ENCODE results near the gene TOP3B. TPM values are rescaled to one million over a fixed set of nuclear protein-coding genes. Genes with fewer than 3 reads are reported as not detected.

TOP3B gene
- total and polyA plus RNA-seq, 9 of the 15 experiments (the other 6 are each of a cell fraction or from before 2014, with no cell fraction given) = 3.0 to 188 (median 112) TPM

DNA sequence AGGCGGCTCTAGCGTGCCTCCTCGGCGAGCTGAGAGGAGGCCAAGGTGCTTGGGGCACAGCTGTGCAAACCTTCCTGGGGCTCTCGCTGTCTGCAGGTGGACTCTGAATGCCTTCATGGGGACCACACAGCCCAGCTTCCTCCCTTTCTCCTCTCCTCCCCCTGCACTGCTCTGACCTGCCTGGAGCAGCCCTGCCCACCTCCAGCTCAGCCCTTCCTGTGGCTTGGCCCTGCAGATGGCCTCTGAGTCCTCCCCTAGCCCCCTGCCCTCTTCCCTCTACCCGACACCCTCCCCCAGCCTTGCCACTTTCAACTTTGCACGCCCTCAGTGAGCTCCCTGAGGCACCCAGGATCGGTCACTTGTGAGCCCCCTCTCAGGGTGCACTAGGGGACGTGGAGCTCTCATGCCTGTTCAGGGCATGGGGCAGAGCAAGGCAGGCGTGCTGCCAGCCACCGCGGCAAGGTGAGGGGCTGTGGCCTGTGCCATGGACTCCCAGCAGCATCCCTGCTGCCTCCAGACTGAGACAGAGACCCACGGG lies 61.3 kb downstream of the TOP3B start (continued):
- TF ChIP-seq, protein P1, sequence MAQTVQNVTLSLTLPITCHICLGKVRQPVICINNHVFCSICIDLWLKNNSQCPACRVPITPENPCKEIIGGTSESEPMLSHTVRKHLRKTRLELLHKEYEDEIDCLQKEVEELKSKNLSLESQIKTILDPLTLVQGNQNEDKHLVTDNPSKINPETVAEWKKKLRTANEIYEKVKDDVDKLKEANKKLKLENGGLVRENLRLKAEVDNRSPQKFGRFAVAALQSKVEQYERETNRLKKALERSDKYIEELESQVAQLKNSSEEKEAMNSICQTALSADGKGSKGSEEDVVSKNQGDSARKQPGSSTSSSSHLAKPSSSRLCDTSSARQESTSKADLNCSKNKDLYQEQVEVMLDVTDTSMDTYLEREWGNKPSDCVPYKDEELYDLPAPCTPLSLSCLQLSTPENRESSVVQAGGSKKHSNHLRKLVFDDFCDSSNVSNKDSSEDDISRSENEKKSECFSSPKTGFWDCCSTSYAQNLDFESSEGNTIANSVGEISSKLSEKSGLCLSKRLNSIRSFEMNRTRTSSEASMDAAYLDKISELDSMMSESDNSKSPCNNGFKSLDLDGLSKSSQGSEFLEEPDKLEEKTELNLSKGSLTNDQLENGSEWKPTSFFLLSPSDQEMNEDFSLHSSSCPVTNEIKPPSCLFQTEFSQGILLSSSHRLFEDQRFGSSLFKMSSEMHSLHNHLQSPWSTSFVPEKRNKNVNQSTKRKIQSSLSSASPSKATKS (CRISPR knock-in tag; IDR thresholded peaks at IDR 0.05) = no peak
- TF ChIP-seq KDM5B (IDR thresholded peaks at IDR 0.05; ENCODE audit: insufficient replicate concordance, low read depth, low read length) (no peak), HMGN3 (IDR thresholded peaks at IDR 0.05; ENCODE audit: borderline replicate concordance, extremely low read depth, insufficient read length, low read depth, low read length) (peak; percentile 21), SRSF9 (IDR thresholded peaks at IDR 0.05; ENCODE audit: borderline replicate concordance, low read depth, low read length) (no peak), KLF1 (tag; IDR thresholded peaks at IDR 0.05) (no peak), POLR2A (conservative IDR thresholded peaks at IDR 0.05) (peak; percentile 45), ZC3H4 (CRISPR knock-in tag; IDR thresholded peaks at IDR 0.05; ENCODE audit: borderline replicate concordance) (0 out of 2 replicates have a peak, but pooled peaks have one; percentile 29), SMARCB1 (IDR thresholded peaks at IDR 0.05; ENCODE audit: insufficient read length, low read depth) (peak; percentile 55), ZNF354B (CRISPR knock-in tag; IDR thresholded peaks at IDR 0.05) (no peak), POLR2G (IDR thresholded peaks at IDR 0.05; ENCODE audit: low read depth, low read length) (peak; percentile 65), KDM1A (IDR thresholded peaks at IDR 0.05) (no peak), HNRNPK (IDR thresholded peaks at IDR 0.05; ENCODE audit: low read depth, low read length, poor library complexity, severe bottlenecking) (no peak)
- TF ChIP-seq, protein P2, sequence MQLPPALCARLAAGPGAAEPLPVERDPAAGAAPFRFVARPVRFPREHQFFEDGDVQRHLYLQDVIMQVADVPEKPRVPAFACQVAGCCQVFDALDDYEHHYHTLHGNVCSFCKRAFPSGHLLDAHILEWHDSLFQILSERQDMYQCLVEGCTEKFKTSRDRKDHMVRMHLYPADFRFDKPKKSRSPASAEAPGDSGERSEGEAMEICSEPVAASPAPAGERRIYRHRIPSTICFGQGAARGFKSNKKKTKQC (CRISPR knock-in tag; IDR thresholded peaks at IDR 0.05) = peak; percentile 62
- TF ChIP-seq, protein P3, sequence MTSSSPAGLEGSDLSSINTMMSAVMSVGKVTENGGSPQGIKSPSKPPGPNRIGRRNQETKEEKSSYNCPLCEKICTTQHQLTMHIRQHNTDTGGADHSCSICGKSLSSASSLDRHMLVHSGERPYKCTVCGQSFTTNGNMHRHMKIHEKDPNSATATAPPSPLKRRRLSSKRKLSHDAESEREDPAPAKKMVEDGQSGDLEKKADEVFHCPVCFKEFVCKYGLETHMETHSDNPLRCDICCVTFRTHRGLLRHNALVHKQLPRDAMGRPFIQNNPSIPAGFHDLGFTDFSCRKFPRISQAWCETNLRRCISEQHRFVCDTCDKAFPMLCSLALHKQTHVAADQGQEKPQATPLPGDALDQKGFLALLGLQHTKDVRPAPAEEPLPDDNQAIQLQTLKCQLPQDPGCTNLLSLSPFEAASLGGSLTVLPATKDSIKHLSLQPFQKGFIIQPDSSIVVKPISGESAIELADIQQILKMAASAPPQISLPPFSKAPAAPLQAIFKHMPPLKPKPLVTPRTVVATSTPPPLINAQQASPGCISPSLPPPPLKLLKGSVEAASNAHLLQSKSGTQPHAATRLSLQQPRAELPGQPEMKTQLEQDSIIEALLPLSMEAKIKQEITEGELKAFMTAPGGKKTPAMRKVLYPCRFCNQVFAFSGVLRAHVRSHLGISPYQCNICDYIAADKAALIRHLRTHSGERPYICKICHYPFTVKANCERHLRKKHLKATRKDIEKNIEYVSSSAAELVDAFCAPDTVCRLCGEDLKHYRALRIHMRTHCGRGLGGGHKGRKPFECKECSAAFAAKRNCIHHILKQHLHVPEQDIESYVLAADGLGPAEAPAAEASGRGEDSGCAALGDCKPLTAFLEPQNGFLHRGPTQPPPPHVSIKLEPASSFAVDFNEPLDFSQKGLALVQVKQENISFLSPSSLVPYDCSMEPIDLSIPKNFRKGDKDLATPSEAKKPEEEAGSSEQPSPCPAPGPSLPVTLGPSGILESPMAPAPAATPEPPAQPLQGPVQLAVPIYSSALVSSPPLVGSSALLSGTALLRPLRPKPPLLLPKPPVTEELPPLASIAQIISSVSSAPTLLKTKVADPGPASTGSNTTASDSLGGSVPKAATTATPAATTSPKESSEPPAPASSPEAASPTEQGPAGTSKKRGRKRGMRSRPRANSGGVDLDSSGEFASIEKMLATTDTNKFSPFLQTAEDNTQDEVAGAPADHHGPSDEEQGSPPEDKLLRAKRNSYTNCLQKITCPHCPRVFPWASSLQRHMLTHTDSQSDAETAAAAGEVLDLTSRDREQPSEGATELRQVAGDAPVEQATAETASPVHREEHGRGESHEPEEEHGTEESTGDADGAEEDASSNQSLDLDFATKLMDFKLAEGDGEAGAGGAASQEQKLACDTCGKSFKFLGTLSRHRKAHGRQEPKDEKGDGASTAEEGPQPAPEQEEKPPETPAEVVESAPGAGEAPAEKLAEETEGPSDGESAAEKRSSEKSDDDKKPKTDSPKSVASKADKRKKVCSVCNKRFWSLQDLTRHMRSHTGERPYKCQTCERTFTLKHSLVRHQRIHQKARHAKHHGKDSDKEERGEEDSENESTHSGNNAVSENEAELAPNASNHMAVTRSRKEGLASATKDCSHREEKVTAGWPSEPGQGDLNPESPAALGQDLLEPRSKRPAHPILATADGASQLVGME (CRISPR knock-in tag; IDR thresholded peaks at IDR 0.05) = no peak
- TF ChIP-seq, protein P4, sequence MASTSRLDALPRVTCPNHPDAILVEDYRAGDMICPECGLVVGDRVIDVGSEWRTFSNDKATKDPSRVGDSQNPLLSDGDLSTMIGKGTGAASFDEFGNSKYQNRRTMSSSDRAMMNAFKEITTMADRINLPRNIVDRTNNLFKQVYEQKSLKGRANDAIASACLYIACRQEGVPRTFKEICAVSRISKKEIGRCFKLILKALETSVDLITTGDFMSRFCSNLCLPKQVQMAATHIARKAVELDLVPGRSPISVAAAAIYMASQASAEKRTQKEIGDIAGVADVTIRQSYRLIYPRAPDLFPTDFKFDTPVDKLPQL (IDR thresholded peaks at IDR 0.05; ENCODE audit: extremely low read depth, insufficient read length) = no peak
- TF ChIP-seq, protein P5, sequence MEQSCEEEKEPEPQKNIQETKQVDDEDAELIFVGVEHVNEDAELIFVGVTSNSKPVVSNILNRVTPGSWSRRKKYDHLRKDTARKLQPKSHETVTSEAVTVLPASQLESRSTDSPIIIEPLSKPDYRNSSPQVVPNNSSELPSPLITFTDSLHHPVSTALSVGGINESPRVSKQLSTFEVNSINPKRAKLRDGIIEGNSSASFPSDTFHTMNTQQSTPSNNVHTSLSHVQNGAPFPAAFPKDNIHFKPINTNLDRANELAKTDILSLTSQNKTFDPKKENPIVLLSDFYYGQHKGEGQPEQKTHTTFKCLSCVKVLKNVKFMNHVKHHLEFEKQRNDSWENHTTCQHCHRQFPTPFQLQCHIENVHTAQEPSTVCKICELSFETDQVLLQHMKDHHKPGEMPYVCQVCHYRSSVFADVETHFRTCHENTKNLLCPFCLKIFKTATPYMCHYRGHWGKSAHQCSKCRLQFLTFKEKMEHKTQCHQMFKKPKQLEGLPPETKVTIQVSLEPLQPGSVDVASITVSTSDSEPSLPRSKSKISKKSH (CRISPR knock-in tag; IDR thresholded peaks at IDR 0.05) = no peak
